Tibial artery (tissue), 4 donors: ENCODE results near the gene NT5C3B.
"Not testable (repeated sequence)": the region's sequence is repeated elsewhere in the genome, so short reads cannot be mapped to it uniquely, and the experiment has no call there.

Source experiments
- DNase-seq, 2 donors: peaks; one replicate each; pipeline ENCODE4 v3.0.0-alpha.2; 2019
- H3K27ac ChIP-seq, 2 donors: fragments of 200-600 bp; sonication (generic) in 1 of 2; 1 replicate in 1 of 2; 2 replicates in 1 of 2; pipeline ENCODE4 v1.5.1; 2018 to 2019; ENCODE audit warnings: mild to moderate bottlenecking in 1 of 2
- H3K27me3 ChIP-seq, 2 donors: fragments of 200-600 bp; sonication (generic) in 1 of 2; one replicate each; pipeline versions ENCODE4 v1.5.1 to v1.6.0; 2016 to 2019
- H3K36me3 ChIP-seq, 3 donors: fragments of 200-600 bp; sonication (generic) in 2 of 3; one replicate each; pipeline ENCODE4 v1.5.1; 2016 to 2019; ENCODE audit warnings: mild to moderate bottlenecking in 2 of 3
- H3K4me1 ChIP-seq, 4 donors: fragments of 200-600 bp; sonication (generic) in 2 of 4; 1 replicate in 3 of 4; 2 replicates in 1 of 4; pipeline ENCODE4 v1.5.1; 2016 to 2019
- H3K4me3 ChIP-seq, 2 donors: fragments of 200-600 bp; sonication (generic) in 1 of 2; 1 replicate in 1 of 2; 2 replicates in 1 of 2; pipeline ENCODE4 v1.5.1; 2018 to 2019; ENCODE audit warnings: mild to moderate bottlenecking in 2 of 2
- H3K9me3 ChIP-seq, 3 donors: fragments of 200-600 bp; sonication (generic) in 1 of 3; one replicate each; pipeline ENCODE4 v1.5.1; 2016 to 2019
- CTCF ChIP-seq, 2 experiments: fragments of 200-600 bp in 1 of 2; fragments of 450-650 bp in 1 of 2; IDR thresholded peaks; one replicate each; pipeline ENCODE4 v1.5.1; 2017 to 2019; ENCODE audit warnings: antibody characterized with exemption in 2 of 2, mild to moderate bottlenecking in 1 of 2, moderate library complexity in 1 of 2
- intact Hi-C: fragments of 100-400 bp; cut with DNase I; formaldehyde crosslinking; loops from one replicate; pipeline ENCODE4 v1.15.0; 2023; ENCODE audit warnings: low total_unique reads

The NT5C3B gene

GRCh38 chr17:41864836-41865595 lies 29.0 kb upstream of the NT5C3B start, which contains the start of gene KLHL11:
Gene KLHL11, minus strand, starts transcription at chr17:41865423. Its CDS starts 53 bp downstream, at chr17:41865370.
- Histone ChIP-seq H3K4me3 (peak within 1 kb of the TSS; percentile 96 to 100), H3K27ac (peak within 1 kb of the TSS; percentile 96 to 98), H3K36me3 (peaks cover 0 to 27% (median 19%) of the 10 kb centered on the region in 3 donors), H3K9me3 (no peaks in the 10 kb centered on the region), H3K4me1 (peaks cover 0 to 42% (median 25%) of the 10 kb centered on the region in 4 donors), H3K27me3 (no peaks in the 10 kb centered on the region)
- DNase-seq: peak; percentile 86 to 93
- peak; percentile 5 to 10 for TF ChIP-seq CTCF (IDR thresholded peaks at IDR 0.05)
- intact Hi-C loops: loop anchor here (10.0 kb wide), 1 partner anchor 50 kb away; the partner anchor contains the start of genes FKBP10 and P3H4

GRCh38 chr17:41864498-41864835 lies 28.4 kb upstream of the NT5C3B start:
- Histone ChIP-seq H3K9me3 (no peaks in the 10 kb centered on the region), H3K27ac (peak overlapping the region; percentile 96 to 98), H3K36me3 (peaks cover 0 to 21% (median 13%) of the 10 kb centered on the region in 3 donors), H3K4me1 (peaks cover 0 to 42% (median 26%) of the 10 kb centered on the region in 4 donors), H3K4me3 (peak overlapping the region; percentile 96 to 100), H3K27me3 (no peaks in the 10 kb centered on the region)
- DNase-seq: no peak
- TF ChIP-seq CTCF (IDR thresholded peaks at IDR 0.05): no peak
- intact Hi-C loops: loop anchor here (10.0 kb wide), 1 partner anchor 50 kb away; the partner anchor contains the start of genes FKBP10 and P3H4

- Histone ChIP-seq H3K36me3 (peaks cover 0 to 12% (median 5%) of the 10 kb centered on the region in 3 donors), H3K27me3 (no peaks in the 10 kb centered on the region), H3K4me3 (peak overlapping the region; percentile 96 to 100), H3K27ac (no peak overlapping the region), H3K9me3 (no peaks in the 10 kb centered on the region), H3K4me1 (peaks cover 0 to 42% (median 26%) of the 10 kb centered on the region in 4 donors)
- DNase-seq: no peak
- intact Hi-C loops: loop anchor here (10.0 kb wide), 1 partner anchor 48 kb away; the partner anchor contains the start of genes FKBP10 and P3H4
- no peak for TF ChIP-seq CTCF (IDR thresholded peaks at IDR 0.05)
These were observed 27.2 kb upstream of the NT5C3B start for GRCh38 chr17:41863074-41863848.

- Histone ChIP-seq H3K9me3 (no peaks in the 10 kb centered on the region), H3K36me3 (no peaks in the 10 kb centered on the region), H3K4me1 (peaks cover 0 to 38% (median 26%) of the 10 kb centered on the region in 4 donors), H3K27ac (no peak overlapping the region), H3K27me3 (no peaks in the 10 kb centered on the region), H3K4me3 (no peak overlapping the region)
- no peak for TF ChIP-seq CTCF (IDR thresholded peaks at IDR 0.05)
- intact Hi-C loops: loop anchor here (10.0 kb wide), 1 partner anchor 46 kb away; the partner anchor contains the start of genes FKBP10 and P3H4
- no peak for DNase-seq
These were observed 24.4 kb upstream of the NT5C3B start for GRCh38 chr17:41860254-41860931.

GRCh38 chr17:41851382-41851781 lies 15.3 kb upstream of the NT5C3B start:
- peaks cover 9 to 17% (median 14%) of the 10 kb centered on the region in 3 donors for H3K36me3 ChIP-seq
- DNase-seq, intact Hi-C loops, H3K9me3 ChIP-seq, H3K27me3 ChIP-seq, H3K4me3 ChIP-seq, H3K27ac ChIP-seq: not testable (repeated sequence)
- H3K4me1 ChIP-seq: peaks cover 0 to 36% (median 11%) of the 10 kb centered on the region in 4 donors
